ENCODE measurements around the gene BCL2. TPM values are rescaled to one million over a fixed set of nuclear protein-coding genes. Genes with fewer than 3 reads are reported as not detected.

BCL2 gene
- total RNA-seq, 1 experiment from 2014 or later, result 2.5 TPM

DNA sequence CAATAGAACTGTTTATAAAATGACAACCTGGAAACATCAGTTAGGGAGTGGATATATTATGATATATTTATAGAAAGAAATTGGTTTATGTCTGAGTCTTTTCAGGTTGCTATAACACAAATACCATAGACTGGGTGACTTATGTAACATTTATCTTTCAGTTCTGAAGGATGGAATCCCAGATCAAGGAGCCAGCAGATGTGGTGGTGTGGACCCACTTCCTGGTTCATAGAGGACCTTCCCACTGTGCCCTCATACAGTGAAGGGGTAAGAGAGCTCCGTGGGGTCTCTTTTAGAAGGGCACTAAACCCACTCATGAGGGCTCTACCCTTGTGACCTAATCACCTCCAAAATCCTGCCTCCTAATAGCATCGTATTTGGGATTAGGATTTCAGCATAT, 86.7 kb downstream of the BCL2 start:
- H3K36me3 ChIP-seq (ENCODE audit: control insufficient read depth in 1 of 2, insufficient read depth in 2 of 2, low read length in 2 of 2), result no peaks in the 10 kb centered on the region
- no peak overlapping the region for H3K4me3 ChIP-seq (replicated peaks in 1 of 2; ENCODE audit: low read depth in 1 of 2, low read length in 2 of 2)
- no peak overlapping the region for H3K9ac ChIP-seq (ENCODE audit: low read length)
- DNase-seq (ENCODE audit: low read depth, low spot score), result no peak
- TF ChIP-seq YY1 (IDR thresholded peaks at IDR 0.05; ENCODE audit: extremely low read depth, insufficient replicate concordance, low read depth, low read length) (no peak), POLR2A (IDR thresholded peaks at IDR 0.05; ENCODE audit: borderline replicate concordance, extremely low read depth, insufficient read depth, insufficient read length) (no peak), CEBPB (IDR thresholded peaks at IDR 0.05; ENCODE audit: low read depth) (no peak), EZH2phosphoT487 (IDR thresholded peaks at IDR 0.05; ENCODE audit: borderline replicate concordance) (no peak), RAD21 (IDR thresholded peaks at IDR 0.05; ENCODE audit: low read depth) (no peak), ZFX (IDR thresholded peaks at IDR 0.05) (no peak), TCF7L2 (IDR thresholded peaks at IDR 0.05; ENCODE audit: borderline replicate concordance, extremely low read depth, insufficient read depth, insufficient read length) (no peak), JUND (IDR thresholded peaks at IDR 0.05) (no peak), EGR1 (IDR thresholded peaks at IDR 0.05; ENCODE audit: low read depth) (no peak), SRF (IDR thresholded peaks at IDR 0.05; ENCODE audit: low read depth) (no peak), CBX3 (IDR thresholded peaks at IDR 0.05; ENCODE audit: low read depth) (no peak), SP1 (IDR thresholded peaks at IDR 0.05; ENCODE audit: low read depth) (no peak), POLR2AphosphoS5 (IDR thresholded peaks at IDR 0.05; ENCODE audit: low read depth, low read length) (no peak), ZNF274 (IDR thresholded peaks at IDR 0.05; ENCODE audit: low read depth, low read length) (no peak)
- TF ChIP-seq, protein P1, sequence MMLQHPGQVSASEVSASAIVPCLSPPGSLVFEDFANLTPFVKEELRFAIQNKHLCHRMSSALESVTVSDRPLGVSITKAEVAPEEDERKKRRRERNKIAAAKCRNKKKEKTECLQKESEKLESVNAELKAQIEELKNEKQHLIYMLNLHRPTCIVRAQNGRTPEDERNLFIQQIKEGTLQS (IDR thresholded peaks at IDR 0.05), result no peak
- TF ChIP-seq, protein P2, sequence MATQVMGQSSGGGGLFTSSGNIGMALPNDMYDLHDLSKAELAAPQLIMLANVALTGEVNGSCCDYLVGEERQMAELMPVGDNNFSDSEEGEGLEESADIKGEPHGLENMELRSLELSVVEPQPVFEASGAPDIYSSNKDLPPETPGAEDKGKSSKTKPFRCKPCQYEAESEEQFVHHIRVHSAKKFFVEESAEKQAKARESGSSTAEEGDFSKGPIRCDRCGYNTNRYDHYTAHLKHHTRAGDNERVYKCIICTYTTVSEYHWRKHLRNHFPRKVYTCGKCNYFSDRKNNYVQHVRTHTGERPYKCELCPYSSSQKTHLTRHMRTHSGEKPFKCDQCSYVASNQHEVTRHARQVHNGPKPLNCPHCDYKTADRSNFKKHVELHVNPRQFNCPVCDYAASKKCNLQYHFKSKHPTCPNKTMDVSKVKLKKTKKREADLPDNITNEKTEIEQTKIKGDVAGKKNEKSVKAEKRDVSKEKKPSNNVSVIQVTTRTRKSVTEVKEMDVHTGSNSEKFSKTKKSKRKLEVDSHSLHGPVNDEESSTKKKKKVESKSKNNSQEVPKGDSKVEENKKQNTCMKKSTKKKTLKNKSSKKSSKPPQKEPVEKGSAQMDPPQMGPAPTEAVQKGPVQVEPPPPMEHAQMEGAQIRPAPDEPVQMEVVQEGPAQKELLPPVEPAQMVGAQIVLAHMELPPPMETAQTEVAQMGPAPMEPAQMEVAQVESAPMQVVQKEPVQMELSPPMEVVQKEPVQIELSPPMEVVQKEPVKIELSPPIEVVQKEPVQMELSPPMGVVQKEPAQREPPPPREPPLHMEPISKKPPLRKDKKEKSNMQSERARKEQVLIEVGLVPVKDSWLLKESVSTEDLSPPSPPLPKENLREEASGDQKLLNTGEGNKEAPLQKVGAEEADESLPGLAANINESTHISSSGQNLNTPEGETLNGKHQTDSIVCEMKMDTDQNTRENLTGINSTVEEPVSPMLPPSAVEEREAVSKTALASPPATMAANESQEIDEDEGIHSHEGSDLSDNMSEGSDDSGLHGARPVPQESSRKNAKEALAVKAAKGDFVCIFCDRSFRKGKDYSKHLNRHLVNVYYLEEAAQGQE (IDR thresholded peaks at IDR 0.05; ENCODE audit: low read depth), result no peak
- TF ChIP-seq, protein P3, sequence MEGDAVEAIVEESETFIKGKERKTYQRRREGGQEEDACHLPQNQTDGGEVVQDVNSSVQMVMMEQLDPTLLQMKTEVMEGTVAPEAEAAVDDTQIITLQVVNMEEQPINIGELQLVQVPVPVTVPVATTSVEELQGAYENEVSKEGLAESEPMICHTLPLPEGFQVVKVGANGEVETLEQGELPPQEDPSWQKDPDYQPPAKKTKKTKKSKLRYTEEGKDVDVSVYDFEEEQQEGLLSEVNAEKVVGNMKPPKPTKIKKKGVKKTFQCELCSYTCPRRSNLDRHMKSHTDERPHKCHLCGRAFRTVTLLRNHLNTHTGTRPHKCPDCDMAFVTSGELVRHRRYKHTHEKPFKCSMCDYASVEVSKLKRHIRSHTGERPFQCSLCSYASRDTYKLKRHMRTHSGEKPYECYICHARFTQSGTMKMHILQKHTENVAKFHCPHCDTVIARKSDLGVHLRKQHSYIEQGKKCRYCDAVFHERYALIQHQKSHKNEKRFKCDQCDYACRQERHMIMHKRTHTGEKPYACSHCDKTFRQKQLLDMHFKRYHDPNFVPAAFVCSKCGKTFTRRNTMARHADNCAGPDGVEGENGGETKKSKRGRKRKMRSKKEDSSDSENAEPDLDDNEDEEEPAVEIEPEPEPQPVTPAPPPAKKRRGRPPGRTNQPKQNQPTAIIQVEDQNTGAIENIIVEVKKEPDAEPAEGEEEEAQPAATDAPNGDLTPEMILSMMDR (IDR thresholded peaks at IDR 0.05 in 2 of 3, conservative IDR thresholded peaks at IDR 0.05 in 1 of 3; ENCODE audit: borderline replicate concordance in 1 of 3, insufficient read depth in 1 of 3, low read depth in 2 of 3, low read length in 2 of 3), result no peak
- TF ChIP-seq, protein P4, sequence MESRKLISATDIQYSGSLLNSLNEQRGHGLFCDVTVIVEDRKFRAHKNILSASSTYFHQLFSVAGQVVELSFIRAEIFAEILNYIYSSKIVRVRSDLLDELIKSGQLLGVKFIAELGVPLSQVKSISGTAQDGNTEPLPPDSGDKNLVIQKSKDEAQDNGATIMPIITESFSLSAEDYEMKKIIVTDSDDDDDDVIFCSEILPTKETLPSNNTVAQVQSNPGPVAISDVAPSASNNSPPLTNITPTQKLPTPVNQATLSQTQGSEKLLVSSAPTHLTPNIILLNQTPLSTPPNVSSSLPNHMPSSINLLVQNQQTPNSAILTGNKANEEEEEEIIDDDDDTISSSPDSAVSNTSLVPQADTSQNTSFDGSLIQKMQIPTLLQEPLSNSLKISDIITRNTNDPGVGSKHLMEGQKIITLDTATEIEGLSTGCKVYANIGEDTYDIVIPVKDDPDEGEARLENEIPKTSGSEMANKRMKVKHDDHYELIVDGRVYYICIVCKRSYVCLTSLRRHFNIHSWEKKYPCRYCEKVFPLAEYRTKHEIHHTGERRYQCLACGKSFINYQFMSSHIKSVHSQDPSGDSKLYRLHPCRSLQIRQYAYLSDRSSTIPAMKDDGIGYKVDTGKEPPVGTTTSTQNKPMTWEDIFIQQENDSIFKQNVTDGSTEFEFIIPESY (IDR thresholded peaks at IDR 0.05; ENCODE audit: extremely low read depth, insufficient replicate concordance, low read length), result no peak
- peaks cover 6 to 7% of the 10 kb centered on the region in 2 experiments for H3K4me1 ChIP-seq (ENCODE audit: control insufficient read depth in 1 of 2, insufficient read depth in 2 of 2, low read length in 2 of 2)
- intact Hi-C loops (cut with micrococcal nuclease), result no loop called here
- ChIA-PET POLR2A (no interaction called here), RAD21 (ENCODE audit: low non-redundant PET in 1 of 2, low total read pairs in 2 of 2, uncharacterized antibody in 2 of 2, unreplicated experiment in 2 of 2) (no interaction called here), CTCF (no interaction called here)
- no peaks in the 10 kb centered on the region for H3K9me2 ChIP-seq (ENCODE audit: insufficient read depth)
- no peaks in the 10 kb centered on the region for H3K9me3 ChIP-seq (ENCODE audit: control insufficient read depth in 1 of 2, insufficient read depth in 1 of 2, low read depth in 1 of 2, low read length in 2 of 2)
- no peak overlapping the region for H2AFZ ChIP-seq (ENCODE audit: low read depth, low read length, poor library complexity, severe bottlenecking)
- no peaks in the 10 kb centered on the region for H4K20me1 ChIP-seq (ENCODE audit: insufficient read depth)
- H3K4me2 ChIP-seq (ENCODE audit: low read length), result no peak overlapping the region
- H3K27ac ChIP-seq (ENCODE audit: low read depth, low read length), result no peak overlapping the region
- H3K79me2 ChIP-seq (ENCODE audit: insufficient read depth, low read length), result no peaks in the 10 kb centered on the region
- H3K27me3 ChIP-seq (ENCODE audit: insufficient read depth, low read length), result no peaks in the 10 kb centered on the region
- no peak for ATAC-seq
- no TSS peak for BruUV-seq (replicated peaks)
